NCI-H2107 treated with DMSO at 0.1 percent for 48 hours (cell line): ENCODE data around the gene HES5.
"Not testable (repeated sequence)": the region's sequence is repeated elsewhere in the genome, so short reads cannot be mapped to it uniquely, and the experiment has no call there.

Experiments
- DNase-seq: peaks from one replicate; lab custom pipeline; 2025; ENCODE audit not compliant: unreplicated experiment; lab: John Stamatoyannopoulos, UW

Gene HES5, protein sequence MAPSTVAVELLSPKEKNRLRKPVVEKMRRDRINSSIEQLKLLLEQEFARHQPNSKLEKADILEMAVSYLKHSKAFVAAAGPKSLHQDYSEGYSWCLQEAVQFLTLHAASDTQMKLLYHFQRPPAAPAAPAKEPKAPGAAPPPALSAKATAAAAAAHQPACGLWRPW

DNA sequence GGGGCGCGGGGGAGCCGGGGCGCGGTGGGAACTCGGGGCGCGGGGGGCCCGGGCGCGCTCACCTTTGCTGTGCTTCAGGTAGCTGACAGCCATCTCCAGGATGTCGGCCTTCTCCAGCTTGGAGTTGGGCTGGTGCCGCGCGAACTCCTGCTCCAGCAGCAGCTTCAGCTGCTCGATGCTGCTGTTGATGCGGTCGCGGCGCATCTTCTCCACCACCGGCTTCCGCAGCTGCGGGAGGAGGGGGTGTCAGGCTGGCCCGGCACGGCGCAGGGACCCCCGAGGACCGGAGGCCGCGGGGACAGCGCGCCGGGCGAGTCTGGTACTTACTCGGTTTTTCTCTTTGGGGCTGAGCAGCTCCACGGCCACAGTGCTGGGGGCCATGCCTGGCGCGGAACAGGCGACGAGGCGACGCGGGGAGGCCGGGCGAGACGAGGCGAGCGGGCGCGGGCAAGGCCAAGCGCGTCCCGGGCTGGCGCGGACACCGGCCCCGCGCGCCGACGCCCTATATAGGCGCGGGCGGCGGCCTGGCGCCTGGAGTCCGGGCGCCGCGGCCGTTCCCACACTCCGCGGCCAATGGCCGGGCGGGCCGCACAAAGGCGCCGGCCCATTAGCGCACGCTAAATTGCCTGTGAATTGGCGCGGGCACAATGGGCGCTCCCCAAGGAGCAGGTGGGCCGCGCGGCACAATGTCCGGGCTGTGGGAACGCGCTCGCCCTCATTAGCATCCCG, at the start of gene HES5:
TSS of gene HES5 (minus strand) at position 480 of the 729 bp plus-strand sequence. CDS start at position 381, 99 bp downstream.
- no peak for DNase-seq

DNA sequence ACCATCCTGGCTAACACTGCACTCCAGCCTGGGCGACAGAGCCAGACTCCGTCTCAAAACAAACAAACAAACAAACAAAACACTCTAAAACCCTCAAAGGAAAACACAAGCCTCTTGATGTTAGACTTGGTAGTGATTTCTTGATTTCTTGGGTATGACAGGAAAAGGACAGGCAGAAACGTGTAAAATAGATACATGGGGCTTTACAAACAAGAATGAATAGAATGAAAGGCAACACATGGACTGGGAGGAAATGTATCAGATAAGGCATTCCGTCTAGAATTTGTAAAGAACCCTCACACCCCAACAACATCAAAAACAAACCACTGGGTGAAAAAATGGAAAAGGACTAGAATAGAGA, 48.7 kb upstream of the HES5 start:
- no peak for DNase-seq

DNA sequence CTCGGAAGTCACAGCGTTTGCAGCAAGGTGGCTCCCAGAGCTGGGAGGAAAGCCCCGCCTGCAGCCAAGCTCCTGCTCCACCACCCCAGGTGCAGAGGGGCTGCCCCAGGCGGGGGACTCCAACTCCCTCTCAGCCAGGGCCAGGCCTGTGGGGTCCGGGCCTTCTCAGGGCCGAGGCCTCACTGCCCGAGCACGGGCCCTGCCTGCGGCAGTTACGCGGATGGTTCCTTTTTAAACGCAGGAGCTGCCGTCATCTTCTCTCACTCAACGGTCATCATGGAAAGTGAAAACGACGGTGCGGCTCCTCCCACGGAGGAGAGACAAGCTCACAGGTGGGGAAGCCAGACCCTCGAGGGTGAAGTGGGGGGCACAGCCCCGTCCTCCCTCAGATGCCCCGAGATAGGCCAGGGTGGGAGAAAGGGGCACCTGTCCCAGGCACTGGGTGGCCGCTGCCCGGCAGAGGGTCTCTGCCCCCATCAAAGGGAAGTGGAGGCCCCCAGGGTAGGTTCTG, 47.6 kb upstream of the HES5 start:
- not testable (repeated sequence) for DNase-seq

DNA sequence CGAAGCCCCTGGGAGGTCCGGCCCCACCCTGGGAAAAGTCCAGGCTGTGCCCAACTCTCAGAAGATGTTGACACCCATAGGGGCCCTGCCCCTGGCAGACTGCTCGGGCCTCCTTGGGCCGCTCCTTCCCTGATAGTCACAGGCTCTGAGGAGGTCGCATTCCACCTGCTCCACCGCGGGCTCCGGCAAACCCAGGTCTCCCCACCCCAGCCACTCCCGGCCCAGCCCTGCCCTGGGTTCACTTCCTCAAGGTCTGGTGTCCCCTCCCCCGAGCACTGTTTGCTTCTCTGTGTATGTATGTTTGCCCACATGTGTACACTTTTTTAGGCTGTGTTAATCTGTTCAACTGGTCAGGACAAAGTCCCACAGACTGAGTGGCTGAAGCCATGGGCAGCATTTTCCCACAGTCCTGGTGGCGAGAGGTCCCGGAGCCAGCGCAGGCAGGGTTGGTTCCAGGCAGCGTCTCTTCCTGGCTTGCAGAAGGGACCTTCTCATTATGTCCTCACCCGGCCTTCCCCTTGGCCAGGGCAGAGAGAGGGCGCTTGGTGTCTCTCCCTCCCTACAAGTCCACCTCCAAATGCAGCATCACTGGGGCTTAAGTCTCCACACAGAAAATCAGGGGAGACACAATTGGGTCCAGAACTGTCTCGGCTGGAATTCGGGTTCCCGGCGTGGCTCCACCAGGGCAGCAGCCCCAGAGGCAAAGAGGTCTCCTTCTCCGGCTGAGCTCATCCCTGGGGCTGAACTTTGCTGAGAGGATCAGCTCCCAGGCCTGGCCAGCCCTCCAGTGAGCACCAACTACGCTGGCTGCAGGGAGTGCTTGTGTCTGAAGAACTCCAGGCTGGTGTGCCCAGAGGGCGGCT, 46.0 kb upstream of the HES5 start:
- no peak for DNase-seq

DNA sequence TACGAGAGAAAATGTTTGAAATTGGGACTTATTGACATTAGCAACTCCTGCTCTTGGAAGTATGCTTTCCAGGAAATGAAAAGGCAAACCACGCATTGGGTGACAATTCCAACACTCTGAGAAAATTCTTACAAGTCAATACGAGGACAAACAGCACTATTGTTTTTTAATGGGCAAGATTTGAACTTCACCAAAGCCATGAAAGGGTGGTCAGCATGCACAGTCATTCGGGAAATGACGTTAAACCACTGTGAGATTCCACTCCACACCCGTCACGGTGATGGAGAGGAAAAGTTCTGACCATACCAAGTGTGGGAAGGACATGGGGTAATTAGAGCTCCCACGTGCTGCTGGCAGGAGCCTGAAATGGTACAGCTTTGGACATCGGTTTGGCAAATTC, 44.3 kb upstream of the HES5 start:
- DNase-seq, result no peak

DNA sequence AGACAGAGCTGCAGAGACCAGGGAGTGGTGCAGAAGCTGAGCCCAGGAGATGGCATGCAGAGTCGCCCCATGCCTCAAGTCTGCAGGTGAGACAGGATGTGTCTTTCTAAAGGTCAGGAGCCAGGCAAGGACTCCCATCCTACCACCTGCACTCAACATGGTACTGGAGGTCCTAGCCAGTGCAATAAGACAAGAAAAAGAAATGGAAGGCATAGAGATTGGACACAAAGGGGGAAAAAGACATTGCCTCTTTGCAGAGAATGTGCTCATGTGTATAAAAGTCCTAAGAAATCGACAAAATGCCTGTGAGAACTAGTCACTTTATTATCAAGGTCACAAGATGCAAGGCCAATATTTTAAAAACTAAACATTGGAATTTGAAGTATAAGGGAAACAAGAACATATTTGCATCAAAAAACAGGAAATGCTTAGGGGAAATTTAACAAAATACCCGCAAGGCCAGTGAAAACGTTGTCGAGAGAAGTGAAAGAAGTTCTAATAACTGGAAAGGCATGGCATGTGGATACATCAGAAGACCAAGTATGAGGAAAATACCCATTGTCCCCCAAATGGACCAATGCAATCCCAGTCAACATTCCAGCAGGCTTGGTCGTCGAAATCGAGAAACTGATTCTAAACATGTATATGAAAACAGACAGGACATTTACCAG, 43.3 kb upstream of the HES5 start:
- DNase-seq, result no peak

DNA sequence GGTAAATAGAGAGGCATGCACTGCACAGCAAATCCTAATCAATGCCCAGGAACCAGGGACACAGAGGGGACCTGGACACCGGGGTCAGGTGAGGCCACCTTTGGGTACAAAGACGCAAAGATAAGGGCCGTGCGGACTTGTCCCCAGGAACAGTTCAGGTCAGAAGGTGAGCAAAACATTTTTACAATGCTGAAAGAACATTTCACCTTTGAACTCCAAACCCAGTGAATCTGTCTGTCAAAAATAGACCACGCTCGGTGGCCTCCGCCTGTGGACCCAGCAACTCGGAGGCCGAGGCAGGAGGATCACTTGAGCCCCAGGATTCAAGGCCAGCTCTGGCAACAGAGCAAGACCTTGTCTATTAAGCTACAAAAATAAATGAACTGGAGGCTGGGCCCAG, 41.3 kb upstream of the HES5 start:
- DNase-seq, result no peak

DNA sequence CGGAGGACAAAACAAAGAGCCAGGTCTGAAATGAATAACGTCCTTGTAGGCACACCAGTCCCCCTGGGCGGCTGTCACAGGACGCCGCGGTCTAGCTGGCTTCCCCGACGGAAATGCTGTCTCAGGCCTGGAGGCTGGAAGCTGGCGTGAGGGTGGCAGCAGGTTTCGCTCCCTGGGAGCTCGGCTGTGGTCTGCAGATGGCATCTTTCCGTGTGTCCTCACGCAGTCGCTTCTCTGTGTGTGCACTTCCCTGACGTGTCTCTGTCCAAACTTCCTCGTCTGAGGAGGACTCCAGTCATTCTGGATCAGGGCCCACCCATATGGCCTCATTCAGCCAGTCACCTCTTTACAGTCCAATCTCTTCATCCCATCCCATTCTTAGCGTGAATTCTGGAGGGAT, 40.3 kb upstream of the HES5 start:
- DNase-seq, result no peak

DNA sequence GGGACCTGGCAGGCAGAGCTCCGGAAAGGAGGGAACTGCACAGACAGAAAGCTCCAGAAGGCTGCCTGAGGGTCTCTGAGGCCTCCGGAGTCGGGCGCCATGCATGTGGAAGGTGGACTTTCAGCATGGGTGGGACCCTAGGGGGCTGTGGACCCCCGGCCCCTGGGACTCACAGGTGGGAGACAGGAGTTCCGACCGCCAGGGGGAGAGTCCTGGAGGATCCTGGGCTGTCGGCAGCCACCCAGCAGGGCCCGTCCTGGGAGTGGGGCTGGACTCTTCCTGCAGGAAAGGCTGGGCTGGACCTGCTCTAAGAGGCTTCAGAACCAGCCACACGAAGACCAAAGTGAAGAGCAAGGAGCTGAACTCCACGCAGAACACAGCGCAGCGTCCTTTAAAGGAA, 39.6 kb upstream of the HES5 start:
- DNase-seq, result not testable (repeated sequence)

DNA sequence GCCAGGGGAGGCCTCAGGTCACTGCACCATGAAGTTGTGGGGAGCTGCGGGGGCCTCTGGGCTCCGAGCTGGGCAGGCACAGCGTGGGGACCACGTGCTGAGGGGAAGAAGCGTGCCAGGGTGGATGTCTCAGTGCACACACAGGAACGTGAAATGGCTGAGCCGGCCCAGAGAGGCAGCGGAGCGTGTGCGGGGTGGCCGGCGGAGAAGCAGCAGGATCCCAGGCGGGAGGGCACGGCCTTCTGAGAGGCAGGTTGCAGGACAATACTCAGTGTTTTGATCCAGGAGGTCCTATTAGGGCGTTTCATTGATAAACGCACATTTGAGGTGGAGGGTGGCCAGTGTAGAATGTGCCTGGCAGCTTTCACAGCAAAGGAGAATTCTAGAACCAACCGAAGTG, 39.0 kb upstream of the HES5 start:
- DNase-seq, result no peak

DNA sequence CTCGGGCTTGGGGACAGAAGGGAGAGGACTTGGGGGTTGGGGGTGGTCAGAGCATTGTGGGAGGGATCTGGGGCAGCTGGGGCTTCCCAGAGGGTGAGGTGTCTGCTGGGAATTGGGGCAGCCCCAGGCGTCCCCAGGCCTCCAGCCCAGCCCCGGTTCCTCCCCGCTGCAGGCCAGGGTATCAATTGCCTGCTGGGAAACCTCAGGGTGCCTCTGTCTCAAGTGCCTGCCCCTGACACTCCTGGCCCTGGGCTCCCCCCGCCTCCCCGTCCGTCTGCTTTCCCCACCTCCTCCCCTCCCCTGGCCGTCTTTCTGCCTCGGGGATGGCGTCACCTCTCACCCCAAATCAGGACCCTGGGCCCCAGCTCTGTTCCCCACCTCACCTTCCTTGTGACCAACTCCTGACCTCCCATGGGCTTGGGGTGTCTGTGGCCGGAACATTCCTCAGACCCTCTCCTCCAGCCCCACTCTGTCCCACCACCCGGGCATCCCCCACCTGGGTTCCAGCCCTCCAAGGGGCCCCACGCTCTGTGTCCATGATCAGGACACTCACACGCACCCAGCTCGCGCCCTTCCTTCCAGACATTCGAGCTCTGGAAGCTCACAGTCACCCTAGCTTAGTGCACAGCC, 38.2 kb upstream of the HES5 start:
- DNase-seq, result not testable (repeated sequence)

DNA sequence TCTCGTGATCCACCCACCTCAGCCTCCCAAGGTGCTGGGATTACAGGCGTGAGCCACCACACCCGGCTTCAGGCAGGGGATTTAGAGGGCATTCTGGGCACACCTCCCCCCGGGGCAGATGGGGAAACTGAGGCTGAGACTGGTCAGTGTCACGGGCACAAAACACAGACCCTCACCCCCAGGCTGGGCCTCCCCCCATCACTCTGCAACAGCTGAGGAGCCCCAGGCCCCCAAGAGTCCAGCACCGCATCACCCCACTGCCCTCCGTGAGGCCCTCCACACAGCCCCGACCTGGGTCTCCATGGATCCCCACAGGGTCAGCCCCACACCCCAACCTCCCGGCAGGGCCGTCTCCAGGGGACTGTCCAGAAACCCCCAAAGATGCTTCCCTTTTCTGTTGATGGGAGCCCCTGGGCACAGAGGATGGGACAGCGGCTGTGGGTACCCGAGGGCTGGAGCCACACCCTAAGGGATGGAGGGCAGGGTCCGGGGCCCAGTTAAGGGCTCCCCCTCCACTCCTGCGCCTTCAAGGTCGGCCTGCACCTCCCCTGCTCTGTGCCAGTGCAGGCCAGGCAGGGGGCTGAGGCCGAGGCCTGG, 37.1 kb upstream of the HES5 start:
- DNase-seq, result no peak

DNA sequence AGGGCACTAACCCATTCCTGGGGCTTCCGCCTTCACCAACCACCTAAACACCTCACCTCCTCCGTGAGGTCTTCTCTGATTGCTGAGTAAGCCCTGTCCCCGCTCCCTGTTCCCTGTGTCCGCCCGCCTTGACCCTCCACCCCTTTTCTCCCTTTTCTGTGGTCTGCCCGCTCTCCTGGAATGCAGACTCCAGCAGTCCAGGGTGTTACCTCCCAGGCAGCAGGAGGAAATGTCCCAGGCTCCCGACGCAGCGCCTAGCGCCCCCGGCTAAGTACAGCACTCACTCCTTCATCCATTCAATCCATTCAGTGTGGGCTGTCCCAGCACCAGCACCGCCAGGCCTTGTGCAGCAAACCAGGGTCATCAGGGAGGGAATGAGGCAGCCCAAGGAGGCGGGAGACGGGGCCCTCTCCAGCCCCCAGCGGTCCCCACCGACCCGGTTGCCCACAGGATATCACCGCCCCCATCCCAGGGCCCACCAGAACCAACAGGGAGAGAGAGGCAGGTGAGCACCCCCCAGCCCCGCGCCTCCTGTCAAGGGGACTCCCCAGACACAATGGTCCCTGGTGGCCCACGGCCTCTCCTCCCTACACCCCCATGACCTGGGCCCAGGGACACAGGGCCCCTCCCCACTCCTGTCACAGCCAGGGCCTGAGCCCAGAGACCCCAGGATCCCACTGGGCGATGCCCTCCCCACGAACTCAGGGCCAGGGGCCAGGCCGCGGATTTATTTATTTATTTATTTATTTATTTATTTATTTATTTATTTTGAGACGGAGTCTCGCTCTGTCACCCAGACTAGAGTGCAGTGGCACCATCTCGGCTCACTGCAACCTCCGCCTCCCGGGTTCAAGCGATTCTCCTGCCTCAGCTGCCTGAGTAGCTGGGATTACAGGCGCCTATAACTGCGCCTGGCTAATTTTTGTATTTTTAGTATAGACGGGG, 36.3 kb upstream of the HES5 start:
- no peak for DNase-seq

DNA sequence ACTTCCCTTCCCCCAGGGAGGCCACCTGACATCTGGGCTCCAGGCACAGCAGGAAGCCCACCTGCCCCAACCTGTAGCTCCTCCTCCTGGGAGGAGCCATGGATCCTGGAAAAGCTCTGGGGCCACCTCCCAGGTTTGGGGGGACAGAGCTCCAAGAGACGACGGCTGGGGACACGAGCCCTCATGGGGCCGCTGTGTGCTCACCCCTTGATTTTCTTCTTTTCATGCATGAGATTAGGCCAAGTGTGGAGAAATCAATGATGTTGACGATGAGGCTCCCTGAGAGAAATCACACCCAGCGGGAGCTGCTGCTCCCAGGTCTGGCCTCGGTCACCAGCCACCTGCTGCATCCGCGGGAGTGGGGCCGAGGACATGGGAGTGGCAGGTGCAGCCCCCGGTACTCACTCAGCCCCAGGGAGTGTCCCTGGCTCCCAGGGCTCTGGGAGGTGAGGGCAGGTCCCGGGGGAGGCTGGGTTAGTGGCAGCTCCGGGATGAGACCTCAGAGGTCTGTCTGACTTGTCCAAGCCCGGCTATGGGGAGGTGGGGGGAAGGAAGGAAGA, 34.8 kb upstream of the HES5 start:
- DNase-seq, result no peak

DNA sequence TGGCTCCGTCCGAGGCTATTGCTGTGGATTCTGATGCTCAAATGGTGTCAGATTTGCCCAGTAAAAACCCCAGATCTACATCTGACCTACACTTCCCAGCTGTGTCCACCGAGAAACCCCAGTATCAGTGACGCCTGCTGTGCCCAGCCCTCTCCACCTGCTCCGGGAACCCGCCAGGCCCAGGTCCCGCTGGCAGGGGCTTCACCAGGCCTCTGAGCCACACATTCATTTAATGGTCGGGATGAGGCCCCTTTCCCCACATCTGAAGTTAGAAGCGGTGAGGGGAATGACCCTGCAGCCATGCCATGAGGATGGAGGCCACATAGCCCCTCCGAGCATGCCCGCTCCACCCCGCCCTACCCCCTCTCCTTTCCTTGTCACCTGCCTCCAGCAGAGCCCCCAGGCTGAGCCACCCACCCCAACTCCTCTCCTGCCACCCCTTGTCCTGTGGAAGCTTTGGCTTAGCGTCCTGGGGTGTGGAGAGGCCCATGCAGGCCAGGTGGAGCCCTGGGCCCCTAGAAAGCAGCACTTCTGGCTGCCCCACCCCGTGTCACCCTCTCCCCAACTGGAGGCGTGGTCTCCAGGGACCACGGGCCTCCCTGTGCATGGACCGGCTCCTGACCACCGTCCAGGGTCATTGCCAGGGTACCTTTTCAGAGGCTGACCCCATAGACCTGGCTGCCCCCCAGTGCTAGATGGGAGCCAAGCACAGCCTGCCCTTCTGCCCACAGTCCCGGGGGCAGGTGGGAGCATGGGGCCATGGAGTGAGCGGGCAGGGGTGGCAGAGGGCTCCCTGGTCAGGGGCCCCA, 34.1 kb upstream of the HES5 start:
- no peak for DNase-seq

DNA sequence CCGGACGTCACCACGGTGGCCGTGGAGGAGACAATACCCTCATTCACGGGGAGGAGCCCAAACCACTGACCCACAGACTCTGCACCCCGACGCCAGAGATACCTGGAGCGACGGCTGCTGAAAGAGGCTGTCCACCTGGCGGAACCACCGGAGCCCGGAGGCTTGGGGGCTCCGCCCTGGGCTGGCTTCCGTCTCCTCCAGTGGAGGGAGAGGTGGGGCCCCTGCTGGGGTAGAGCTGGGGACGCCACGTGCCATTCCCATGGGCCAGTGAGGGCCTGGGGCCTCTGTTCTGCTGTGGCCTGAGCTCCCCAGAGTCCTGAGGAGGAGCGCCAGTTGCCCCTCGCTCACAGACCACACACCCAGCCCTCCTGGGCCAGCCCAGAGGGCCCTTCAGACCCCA, 33.1 kb upstream of the HES5 start:
- DNase-seq, result no peak

DNA sequence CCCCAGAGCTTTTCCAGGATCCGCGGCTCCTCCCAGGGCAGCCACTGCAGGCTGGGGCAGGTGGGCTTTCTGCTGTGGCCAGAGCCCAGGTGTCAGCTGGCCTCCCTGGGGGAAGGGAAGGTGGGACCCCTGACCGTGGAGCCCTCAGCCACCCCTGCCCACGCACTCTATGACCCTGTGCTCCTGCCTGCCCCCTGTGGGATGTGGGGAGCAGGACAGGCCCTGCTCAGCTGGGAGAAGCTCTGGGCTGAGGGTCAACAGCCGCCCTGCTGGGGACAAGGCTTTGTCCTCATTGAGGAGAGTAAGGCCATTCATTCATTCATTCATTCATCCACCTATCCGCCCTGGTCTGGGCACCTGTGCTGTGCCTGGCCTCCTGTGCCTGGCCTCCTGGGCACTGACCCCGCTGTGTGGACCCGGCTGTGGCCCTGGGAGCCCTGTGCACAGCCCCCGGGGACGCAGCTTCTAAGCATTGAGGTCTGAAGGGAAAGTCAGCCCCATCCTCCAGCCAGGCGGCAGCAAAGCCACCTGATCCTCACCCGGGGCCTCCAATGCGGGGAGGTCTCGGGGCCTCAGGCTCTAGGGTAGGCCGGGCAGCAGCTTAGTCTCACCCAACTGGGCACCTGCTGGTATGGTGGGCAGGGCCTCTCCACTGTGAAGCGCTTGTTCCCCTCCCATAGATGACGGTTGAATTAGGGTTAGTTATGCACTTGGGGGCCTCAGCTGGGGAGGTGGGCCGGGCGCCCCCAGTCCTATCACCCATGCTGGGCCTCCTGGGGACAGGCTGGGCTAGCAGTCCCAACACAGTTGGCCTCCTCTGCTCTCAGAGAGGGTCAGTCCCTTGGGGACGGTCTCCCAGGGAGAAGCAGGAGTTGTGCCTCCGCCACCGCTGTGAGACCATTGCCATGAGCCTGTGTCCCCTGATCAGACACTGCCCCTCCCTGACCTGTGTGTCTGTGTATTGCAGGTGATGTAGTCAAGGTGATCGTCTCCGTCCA, 32.1 kb upstream of the HES5 start:
- no peak for DNase-seq
